Right atrium auricular region (tissue), 2 donors: ENCODE results near the gene CPNE8. TPM values are rescaled to one million over a fixed set of nuclear protein-coding genes. Genes with fewer than 3 reads are reported as not detected.
A peak's percentile ranks its signal among the peaks of the same experiment; 100 is the strongest.

Experiments
- DNase-seq: peaks from one replicate; pipeline ENCODE4 v3.0.0-alpha.2; 2019; ENCODE audit warnings: low spot score
- H3K27ac ChIP-seq, 2 donors: fragments of 200-600 bp; sonication (generic); 1 replicate in 1 of 2; 2 replicates in 1 of 2; pipeline ENCODE4 v1.5.1; 2016 to 2019
- H3K27me3 ChIP-seq, 2 donors: fragments of 200-600 bp; sonication (generic); one replicate each; pipeline versions ENCODE4 v1.5.1 to v1.6.0; 2017 to 2019
- H3K36me3 ChIP-seq: fragments of 200-600 bp; sonication (generic); one replicate; pipeline ENCODE4 v1.5.1; 2016
- H3K4me1 ChIP-seq, 2 donors: fragments of 200-600 bp; sonication (generic); one replicate each; pipeline versions ENCODE4 v1.5.1 to v1.6.0; 2017 to 2019
- H3K4me3 ChIP-seq, 2 donors: fragments of 200-600 bp; sonication (generic); 1 replicate in 1 of 2; 2 replicates in 1 of 2; pipeline ENCODE4 v1.5.1; 2017 to 2019; ENCODE audit warnings: mild to moderate bottlenecking in 1 of 2, moderate library complexity in 1 of 2
- H3K9me3 ChIP-seq, 2 donors: fragments of 200-600 bp; sonication (generic); one replicate each; pipeline ENCODE4 v1.5.1; 2019
- total RNA-seq, 2 donors: library from RNA; depleted of rRNA; stranded (reverse); fragments of >200 nt; gene quantifications; one replicate each; pipeline ENCODE4 v1.1.0, GENCODE V29; 2016
- TF ChIP-seq, protein P1 (sequence below), 2 donors: fragments of 200-600 bp; sonication (generic); IDR thresholded peaks; one replicate each; pipeline ENCODE4 v1.5.1; 2019; ENCODE audit warnings: antibody characterized with exemption in 2 of 2

The CPNE8 gene
- total RNA-seq, 2 donors from 2014 or later, result 33.1 to 36.2 TPM

DNA sequence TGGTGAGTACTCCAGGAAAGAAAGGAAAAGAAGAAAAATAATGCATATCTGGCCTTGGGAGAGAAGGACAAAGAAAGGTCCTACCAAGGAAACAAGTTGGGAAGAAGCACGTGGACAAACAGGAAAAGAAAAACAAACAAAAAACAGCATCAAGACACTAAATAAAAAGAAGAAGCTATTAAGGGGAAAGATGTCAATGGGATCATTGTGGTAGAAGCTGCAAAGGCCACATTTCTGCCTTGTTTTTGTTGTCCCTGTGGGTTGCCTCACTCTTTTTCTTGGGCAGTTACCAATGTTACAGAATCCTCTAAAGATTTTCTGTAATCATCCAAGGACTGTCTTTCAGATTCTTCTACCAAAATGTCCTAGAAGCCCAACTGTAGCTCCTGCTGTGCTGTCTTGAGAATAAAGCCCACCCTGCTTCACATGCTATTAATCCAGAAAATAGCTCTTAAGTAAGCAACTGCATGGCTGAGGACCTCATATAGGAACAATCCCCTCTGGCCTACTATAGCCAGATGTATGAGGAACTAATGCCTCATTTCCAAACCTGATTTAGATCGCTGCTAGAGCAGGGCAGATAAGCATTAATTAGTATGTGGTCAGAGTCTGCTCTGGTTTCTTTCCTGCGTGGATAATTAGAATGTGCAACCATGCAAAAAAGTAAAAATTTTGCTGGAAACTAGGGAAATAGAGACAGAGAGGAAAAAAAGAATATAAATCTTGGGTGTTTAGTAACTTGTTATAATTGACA, 10.2 kb upstream of the CPNE8 start:
- Histone ChIP-seq H3K27ac (no peak overlapping the region), H3K27me3 (no peaks in the 10 kb centered on the region), H3K4me1 (no peaks in the 10 kb centered on the region), H3K9me3 (no peaks in the 10 kb centered on the region), H3K36me3 (no peaks in the 10 kb centered on the region), H3K4me3 (no peak overlapping the region)
- no peak for DNase-seq
- TF ChIP-seq, protein P1, sequence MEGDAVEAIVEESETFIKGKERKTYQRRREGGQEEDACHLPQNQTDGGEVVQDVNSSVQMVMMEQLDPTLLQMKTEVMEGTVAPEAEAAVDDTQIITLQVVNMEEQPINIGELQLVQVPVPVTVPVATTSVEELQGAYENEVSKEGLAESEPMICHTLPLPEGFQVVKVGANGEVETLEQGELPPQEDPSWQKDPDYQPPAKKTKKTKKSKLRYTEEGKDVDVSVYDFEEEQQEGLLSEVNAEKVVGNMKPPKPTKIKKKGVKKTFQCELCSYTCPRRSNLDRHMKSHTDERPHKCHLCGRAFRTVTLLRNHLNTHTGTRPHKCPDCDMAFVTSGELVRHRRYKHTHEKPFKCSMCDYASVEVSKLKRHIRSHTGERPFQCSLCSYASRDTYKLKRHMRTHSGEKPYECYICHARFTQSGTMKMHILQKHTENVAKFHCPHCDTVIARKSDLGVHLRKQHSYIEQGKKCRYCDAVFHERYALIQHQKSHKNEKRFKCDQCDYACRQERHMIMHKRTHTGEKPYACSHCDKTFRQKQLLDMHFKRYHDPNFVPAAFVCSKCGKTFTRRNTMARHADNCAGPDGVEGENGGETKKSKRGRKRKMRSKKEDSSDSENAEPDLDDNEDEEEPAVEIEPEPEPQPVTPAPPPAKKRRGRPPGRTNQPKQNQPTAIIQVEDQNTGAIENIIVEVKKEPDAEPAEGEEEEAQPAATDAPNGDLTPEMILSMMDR (IDR thresholded peaks at IDR 0.05), result no peak

DNA sequence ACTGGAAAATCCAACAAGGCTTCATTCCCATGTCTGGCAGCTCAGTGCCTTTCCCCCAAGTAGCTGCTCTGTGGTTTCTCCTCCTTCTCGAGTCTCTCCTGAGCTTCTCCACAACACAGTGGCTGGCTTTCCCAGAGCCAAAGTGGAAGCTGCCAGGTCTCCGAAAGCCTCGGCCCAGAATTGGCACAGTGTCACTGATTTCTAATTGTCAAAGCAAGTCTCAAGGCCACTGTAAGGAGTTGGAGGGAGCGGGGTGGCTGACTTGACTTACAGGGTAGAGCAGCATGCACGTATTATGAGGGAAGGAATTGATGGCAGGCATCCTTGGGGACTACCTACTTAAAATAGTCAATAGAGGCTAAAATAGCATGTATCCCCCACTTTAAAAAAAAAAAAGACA, 6.7 kb upstream of the CPNE8 start:
- Histone ChIP-seq H3K36me3 (no peaks in the 10 kb centered on the region), H3K27me3 (no peaks in the 10 kb centered on the region), H3K27ac (no peak overlapping the region), H3K4me1 (peaks cover 0 to 3% of the 10 kb centered on the region in 2 donors), H3K9me3 (no peaks in the 10 kb centered on the region), H3K4me3 (no peak overlapping the region)
- DNase-seq, result no peak
- TF ChIP-seq, protein P1 (IDR thresholded peaks at IDR 0.05), result no peak

GRCh38 chr12:38911611-38912010, 6.2 kb upstream of the CPNE8 start:
- DNase-seq, result no peak
- TF ChIP-seq, protein P1 (IDR thresholded peaks at IDR 0.05), result peak in 1 of 2 donors; percentile 51
- peaks cover 0 to 4% of the 10 kb centered on the region in 2 donors for H3K4me1 ChIP-seq
- no peak overlapping the region for H3K4me3 ChIP-seq
- no peaks in the 10 kb centered on the region for H3K27me3 ChIP-seq
- H3K9me3 ChIP-seq, result no peaks in the 10 kb centered on the region
- H3K36me3 ChIP-seq, result no peaks in the 10 kb centered on the region
- no peak overlapping the region for H3K27ac ChIP-seq

GRCh38 chr12:38907201-38907923, 2.0 kb upstream of the CPNE8 start:
- H3K36me3 ChIP-seq, result no peaks in the 10 kb centered on the region
- H3K4me3 ChIP-seq, result peak overlapping the region; percentile 74
- no peaks in the 10 kb centered on the region for H3K27me3 ChIP-seq
- peak overlapping the region; percentile 93 to 98 for H3K27ac ChIP-seq
- peaks cover 0 to 20% of the 10 kb centered on the region in 2 donors for H3K4me1 ChIP-seq
- TF ChIP-seq, protein P1 (IDR thresholded peaks at IDR 0.05), result no peak
- DNase-seq, result no peak
- H3K9me3 ChIP-seq, result no peaks in the 10 kb centered on the region

- no peaks in the 10 kb centered on the region for H3K27me3 ChIP-seq
- peak; percentile 87 for DNase-seq
- no peaks in the 10 kb centered on the region for H3K36me3 ChIP-seq
- H3K9me3 ChIP-seq, result no peaks in the 10 kb centered on the region
- TF ChIP-seq, protein P1 (IDR thresholded peaks at IDR 0.05), result peak; percentile 83 to 97
- peaks cover 0 to 20% of the 10 kb centered on the region in 2 donors for H3K4me1 ChIP-seq
- H3K4me3 ChIP-seq, result peak overlapping the region; percentile 74
- H3K27ac ChIP-seq, result peak overlapping the region; percentile 93 to 98
Measured at GRCh38 chr12:38906482-38907200, 1.2 kb upstream of the CPNE8 start.
